DMS153 treated with DMSO at 0.1 percent for 48 hours (cell line): ENCODE results near the gene GPR183.

Experiments
- DNase-seq: peaks from one replicate; lab custom pipeline; 2025; ENCODE audit not compliant: unreplicated experiment; lab: John Stamatoyannopoulos, UW

Gene GPR183

DNA sequence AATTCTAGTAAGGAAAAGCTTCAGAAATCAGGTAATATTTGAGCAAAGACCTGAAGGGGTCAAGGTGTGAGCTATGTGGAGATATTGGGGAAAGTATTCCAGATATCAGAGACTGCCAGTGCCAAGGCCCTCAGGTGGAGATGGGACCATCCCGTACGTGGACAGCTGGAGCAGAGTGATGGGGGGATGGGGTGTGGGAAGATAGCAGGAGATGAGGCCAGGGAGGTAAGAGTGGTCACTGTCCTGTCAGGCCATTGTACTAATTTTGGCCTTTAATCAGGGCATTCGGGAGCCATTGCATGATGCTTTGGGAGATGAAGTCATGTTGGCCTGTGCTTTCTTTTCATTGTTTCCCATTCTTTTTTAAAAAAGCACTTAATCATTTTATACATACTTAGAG, 36.0 kb downstream of the GPR183 start:
- no peak for DNase-seq

DNA sequence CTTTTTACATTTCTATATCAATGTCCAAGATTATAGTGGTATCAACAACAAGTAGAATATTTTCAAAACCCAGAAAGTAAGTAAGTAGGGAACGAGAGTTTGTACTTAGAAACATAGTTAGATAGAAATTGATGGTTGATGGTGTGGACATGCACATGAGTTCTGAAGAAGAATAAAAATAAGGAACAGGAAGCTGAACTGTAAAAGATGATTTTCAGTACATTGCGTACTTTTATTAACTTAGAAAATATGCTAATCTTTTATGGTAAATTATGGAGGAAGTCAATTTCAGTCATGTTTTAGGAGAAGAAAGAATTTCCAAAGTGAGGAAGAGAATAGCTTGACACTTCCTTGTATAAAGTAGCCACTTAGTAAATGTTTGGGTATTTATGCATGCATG, 36.7 kb downstream of the GPR183 start:
- no peak for DNase-seq

DNA sequence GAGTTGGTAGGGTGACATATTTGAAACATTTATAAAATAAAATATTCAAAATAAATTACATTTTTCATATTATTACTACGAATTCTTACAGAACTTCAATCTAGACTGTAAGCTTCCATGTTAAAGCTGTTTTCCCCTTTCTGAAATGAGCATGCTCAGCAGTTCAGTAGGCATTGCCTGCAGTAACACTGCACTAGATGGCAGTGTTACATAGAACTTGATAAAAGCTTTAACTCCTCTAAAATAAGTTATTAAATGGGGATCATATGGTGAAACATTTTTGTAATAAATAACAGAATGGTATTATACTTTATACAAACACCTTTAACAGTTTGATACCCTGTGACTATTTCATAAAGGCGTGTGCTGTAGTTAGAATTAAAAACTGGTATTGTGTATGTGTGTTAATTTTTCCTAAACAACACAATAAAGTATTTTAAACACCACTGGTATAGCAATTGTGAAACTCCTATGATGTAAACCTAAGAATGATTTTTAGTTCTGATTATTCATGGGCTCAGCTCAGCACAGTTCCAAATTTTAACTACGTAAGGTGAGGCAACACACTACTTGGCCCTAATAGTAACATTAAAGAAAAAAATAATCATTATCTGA, 37.5 kb downstream of the GPR183 start:
- no peak for DNase-seq

DNA sequence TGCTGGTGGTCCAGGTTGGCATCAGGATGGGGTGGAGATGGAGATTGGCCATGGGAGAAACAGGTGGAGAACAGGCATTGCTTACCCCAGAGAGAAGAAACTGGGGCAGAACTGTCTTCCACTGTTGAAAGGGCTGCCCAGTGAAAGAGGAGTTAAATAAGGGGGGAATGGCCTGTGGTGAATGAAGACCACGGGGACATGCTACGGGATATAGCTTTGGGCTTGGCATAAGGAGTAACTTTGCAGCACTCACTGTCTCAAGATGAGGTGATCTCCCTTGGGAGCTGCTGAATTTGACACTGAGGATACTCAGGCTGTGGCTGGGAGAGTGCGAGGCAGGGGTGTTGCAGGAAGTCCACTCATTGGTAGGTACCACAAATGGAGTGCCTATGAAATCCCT, 38.4 kb downstream of the GPR183 start:
- no peak for DNase-seq

DNA sequence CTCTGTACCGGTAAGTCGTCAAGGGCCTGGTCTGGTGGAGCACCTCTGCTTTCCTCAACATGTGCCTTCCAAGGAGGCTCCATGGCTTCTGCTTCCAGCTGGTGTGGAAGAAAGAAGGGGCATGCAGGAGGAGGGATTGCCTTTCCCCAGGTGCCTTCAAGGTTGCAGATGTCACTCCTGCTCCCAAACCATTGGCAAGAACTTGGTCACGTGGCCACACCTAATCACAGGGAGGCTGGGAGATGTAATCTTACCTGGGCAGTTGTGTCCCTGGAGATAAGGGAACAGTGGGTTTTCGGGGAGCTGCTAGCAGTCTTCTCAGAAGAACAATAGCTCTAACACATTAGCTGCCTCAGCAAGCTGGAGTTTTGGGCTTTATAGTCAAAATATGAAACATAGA, 39.3 kb downstream of the GPR183 start:
- DNase-seq: no peak

DNA sequence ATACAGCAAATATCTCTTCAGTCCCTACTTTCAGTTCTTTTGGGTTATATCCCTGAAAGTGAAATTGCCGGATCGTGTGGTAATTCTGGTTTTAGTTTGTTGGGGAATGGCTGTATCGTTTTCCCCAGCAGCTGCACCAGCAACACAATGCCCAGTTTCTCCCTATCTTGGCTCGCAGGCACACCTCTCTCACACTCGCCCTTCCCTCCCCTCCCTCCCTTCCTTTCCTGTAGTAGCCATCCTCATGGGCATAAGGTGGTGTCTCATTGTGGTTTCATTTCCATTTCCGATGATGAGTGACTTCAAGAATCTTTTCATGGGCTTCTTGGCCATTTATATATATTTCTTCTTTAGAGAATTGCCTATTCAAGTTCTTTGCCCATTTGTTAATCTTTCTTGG, 40.4 kb downstream of the GPR183 start:
- DNase-seq: no peak

DNA sequence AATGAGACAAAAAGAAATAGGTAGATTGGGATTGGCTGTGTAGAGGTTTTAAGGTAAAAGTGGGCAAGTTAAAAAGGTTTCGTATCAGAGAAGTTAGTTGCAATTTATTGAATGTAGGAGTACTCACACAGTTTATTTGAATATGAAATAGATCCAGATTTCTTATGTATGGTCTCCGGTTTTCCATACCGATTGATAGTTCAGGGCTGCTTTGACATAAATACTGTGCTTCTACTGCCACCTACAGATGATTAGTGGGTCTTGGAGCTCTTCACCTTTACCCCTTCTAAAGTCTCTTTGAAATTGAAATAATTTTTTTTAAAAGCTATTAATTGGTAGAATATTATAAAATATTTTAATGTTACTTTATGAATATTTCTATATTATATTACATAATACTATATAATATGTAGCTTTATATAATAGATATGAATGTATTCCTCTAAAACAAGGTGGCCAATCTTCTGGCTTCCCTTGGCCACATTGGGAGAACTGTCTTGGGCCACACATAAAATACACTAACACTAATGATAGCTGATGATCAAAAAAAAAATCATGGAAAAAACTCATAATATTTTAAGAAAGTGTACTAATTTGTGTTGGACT, 41.3 kb downstream of the GPR183 start:
- DNase-seq: peak; percentile 7

DNA sequence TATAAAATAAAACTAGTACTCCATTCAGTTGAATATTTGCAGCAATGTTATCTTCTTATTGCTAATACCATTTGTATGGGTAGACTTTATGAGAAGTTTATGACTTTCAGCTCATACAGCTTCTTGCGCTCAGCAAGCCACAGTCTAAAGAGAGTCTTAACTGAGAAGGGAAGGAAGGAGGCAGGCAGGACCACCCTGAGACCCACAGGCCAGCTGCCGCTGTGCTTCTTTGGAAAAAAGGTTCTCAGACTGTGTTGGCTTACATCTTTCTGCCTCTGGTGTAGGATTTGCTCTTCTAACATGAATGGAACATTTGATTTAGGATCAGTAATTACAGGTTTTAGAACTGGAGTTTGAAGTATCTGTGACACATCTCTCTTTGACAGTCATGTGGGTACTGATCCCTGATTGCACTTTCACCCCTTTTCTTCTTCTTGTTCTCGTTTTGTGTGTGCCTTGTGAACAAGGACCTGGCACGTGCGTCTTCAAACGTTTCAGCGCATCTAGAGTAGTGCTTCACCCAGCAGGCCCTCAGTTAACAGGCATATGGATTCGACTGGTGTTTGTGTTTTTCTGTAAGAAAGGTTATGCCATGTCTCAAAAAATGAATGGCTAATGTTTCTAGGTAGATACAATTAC, 41.9 kb downstream of the GPR183 start:
- no peak for DNase-seq

DNA sequence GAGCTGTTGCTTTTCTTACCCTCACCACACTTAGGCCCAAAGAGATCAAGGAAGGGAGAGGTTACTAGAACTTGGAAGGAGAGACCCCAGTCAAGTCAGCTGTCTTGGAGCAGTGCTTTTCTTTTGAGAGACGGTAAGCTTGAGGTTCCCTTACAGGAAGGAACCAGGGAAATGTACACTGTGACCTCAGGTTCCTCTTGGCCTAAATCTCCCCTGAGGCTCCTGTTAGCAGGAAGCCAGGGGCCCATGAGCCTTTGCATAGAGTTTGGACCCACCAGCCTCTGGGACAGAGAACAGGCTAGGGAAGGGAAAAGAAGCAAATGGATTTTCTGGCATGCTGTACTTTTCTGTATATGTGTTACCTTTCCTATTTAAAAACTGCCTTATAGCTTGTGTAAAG, 43.1 kb downstream of the GPR183 start:
- no peak for DNase-seq

DNA sequence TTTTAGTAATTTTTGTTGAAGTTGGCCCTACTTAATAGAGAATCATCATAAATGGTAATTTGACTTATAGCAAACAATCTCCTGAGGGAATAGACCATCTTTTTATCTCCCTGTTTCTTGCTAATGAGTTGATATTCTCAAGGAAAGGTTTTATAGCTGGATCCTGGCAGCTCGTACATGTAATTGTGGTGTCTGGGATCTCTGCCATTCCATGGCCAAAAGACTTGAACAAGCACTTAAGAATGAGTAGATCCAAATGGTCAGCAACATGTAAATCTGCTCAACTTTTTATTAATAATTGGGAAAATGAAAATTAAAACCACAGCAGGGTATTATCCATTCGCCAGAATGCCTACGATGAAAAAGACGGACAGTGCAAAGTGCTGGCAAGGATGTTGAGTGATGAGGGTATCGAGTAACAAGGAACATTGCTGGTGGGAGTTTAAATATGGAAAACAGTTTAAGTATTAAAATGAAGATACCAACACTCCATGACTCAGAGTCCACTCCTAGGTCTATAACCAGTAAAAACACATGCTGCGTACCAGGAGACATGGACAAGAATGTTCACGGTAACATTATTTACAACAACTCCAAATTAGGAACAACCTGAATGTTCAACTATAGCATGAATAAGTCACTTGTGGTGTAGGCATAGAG, 43.9 kb downstream of the GPR183 start:
- no peak for DNase-seq

DNA sequence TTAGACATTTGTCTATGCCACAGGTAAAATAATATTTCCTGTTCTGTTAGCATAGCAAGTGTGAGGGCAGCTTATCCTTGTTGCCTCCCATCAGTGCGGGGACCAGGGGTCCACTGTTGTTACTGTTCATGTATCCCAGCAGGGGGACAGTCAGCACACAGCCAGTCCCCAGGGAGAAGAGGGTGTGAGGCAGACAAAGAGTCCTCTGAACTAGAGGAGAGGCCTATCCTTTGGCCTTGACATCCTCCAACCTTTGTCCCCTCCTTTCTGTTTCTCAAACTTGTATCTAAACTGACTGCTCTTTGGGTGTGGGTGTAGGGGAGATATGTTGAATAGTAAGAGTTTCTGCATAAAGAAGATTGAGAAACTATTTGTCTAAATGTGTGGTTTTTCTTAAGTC, 46.1 kb downstream of the GPR183 start:
- DNase-seq: no peak

DNA sequence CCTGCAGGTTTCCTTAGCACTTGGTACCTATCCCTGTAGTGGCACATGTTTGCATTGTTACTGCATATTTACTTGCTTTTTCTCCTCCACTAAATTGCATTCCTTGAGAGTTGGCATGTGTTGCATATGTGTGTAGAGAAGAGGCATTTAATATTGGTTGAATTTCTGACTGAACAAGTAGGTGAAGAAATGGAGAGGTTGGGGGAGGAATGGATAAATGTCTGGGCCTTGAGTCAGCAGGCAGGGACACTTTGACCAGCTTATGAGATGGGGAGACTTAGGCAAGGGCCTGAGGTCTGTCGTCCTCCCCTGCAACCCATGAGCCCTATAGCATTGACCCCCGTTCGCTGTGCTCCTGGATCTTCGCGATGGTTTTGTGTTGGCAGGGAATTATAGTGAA, 47.0 kb downstream of the GPR183 start:
- DNase-seq: no peak

DNA sequence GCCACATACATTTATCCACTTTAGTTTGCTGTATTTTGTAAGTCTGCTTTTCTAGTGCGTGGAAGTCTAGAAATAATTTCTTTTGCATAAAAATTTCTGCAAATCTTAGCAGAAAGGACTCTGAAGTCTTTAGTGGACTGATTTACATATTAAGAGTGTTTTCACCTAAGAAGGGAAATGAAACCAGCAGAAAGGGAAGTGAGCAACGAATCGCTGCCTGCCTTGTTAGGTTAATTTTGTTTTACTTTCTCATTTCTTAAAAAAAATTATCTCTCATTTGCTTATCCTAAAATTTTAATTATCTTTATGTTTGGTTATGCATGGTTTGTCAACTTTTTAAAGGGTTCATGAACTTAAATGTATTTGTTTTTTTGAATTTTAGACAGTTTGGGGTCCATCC, 48.3 kb downstream of the GPR183 start:
- no peak for DNase-seq

DNA sequence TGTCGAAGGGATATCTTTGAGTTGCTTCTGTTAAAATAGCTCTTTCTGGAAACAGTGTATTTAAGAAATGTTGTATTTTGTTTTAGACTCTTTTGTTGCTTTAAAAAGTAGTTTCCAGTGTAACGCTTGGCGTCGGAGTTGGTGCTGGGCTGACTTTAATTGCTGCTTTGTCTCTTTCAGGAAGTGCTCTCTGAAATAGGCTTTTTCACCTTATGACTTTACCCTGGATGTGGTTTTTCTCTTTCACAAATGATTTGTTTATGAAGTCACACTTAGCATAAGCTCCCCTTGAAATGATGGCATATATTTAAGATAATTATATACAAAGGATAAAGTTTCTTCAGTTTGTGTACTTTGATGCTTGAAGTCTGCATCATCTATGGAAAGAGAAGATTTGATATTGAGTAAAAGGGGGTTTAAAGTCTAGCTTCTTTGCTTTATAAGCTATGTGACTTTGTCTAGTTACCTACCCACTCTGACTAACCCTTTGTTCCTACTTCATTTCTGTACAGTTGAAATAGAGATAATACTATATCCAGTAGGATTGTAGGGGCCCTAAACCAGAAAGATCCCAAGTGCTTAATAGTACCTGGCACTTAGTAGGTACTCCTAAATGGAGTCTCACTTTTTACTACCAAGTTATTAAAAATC, 48.9 kb downstream of the GPR183 start, which contains the start of gene GPR18:
TSS of gene GPR18 (minus strand) at position 170 of the 651 bp plus-strand sequence. CDS start 2,507 bp downstream, outside the sequence.
- no peak for DNase-seq

DNA sequence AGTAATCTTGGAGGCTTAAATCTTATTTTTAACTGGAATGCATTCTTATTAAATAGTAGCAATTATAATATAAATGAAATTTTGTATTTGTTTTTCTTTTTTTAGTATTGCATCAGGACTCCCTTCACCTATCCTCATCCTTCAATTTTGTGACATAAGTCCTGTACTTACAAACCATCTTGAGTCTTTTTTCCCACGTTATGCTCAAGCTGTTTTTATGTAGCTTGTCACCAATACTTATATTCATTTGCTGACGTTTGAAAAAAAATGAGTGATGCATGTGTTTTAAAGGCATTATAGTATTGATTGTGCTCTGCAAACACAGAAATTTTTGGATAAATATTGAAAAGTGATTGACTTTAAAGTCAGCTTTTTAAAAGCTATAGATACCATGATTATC, 49.9 kb downstream of the GPR183 start:
- DNase-seq: no peak

DNA sequence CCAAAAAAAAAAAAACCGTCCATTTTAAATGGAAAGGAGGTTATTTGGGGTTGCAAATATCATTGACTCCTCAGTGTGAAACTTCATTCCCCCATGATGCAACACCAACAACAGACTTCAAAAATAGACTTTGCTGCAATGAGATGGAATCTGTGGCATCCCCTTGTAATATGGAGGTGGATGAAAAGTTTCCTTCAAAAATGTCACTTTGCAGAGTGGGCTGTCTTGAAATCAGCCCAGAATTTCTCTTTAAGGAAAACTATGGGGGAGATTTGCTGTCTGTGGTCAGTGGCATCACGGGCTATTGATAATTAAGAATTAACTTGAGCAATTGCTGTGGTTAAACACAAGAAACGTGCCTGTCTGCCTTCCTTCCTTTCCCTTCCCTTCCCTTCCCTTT, 50.5 kb downstream of the GPR183 start:
- no peak for DNase-seq

DNA sequence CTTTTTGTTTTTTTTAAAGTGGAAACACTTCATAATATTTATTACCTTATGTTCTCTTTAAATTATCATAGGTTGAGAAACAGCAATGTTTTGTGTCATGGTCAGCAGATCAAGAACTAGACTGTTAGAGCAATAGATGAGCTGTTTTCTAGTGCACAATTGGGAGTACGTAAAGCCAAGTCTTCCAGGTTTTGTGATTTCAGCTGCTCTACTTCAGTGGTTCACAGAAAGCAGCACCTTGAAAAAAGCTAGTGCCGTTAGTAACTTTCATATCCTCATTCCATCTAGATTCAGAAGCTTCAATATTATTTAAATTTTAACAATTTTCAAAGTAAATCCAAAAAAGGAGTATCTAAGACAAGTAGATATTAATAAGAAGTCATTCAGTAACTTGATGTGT, 50.9 kb downstream of the GPR183 start:
- no peak for DNase-seq

DNA sequence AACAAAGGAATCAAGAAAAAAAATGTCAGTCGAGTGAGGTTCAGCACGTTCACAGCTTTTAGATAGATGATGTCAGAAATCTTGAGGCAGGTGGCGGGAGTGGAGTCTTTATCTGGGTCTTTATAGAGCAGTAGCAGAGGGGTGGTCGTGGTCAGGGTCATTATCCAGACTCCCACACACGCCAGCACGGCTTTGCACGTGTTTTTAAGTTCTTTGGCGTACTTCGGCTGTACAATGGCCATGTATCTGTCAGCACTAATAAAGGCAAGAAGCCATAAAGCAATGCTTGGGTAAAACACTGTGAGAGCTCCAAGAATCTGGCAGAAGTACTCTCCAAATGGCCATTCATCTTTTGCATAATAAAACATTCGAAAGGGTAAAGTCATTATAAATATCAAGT, 51.9 kb downstream of the GPR183 start:
- DNase-seq: no peak

DNA sequence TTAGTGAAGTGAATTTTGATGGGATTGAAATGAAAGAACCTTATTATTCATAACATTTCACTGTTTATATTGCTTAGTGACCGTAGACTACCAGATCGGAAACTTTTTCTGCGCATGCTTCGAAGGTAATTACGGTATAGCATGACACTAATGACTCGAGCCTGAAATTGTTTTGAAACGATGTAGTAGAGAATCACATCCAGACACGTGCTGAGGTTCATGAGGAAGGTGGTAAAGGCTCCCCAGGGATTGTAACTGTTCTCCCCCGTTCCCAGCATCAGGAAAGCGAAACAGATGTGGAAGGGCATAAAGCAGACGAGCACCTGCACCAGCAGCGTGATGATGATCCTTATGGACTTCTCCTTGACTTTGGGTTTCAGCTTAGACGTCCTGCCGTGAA, 52.4 kb downstream of the GPR183 start:
- DNase-seq: no peak

DNA sequence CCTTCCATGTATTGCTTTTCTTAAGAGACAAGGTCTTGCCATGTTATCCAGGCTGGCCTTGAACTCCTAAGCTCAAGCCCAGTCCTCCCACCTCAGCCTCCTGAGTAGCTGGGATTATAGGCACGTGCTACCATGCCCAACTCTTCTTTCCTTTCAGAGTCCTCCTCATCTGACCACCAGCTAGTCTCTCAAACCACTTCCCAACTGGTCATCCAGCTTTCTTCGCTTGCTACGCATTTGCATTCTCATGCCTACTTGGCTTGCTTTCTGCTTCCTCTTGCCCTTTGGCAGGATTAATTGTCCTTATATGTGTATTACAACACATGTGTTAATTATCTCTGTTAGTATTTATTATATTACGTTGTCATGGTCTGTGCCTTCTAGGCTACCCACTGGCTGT, 55.3 kb downstream of the GPR183 start:
- DNase-seq: no peak

DNA sequence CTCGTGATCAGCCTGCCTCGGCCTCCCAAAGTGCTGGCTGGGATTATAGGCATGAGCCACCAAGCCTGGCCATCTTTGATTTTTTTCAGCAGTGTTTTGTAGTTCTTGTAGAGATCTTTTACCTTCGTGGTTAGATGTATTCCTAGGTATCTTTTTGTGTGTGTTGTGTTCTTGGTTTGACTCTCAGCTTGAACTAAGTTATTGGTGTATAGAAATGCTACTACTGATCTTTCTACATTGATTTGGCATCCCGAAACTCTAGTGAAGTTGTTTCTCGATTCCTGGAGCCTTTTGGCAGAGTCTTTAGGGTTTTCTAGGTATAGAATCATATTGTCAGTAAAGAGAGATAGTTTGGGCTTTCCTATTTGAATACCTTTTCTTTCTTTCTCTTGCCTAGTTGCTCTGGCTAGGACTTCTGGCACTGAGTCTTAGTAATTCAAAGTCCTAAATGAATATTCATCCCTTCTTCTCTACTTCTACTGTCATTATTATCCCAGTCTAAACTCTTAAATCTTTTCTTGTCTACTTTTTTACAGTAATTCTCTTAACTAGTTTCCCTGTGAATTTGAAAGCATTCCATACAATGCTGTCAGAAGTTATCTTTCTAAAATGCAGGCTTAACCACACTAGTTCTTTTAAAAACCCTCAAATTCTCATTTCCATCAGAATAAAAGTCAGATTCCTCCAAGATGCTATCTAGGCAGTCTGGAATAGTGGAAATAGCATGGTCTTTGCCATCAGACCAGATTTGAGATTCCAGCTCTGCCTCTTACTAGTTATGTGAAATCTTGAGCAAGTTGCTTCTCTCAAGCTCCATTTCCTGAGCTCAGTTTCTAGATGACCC, 56.0 kb downstream of the GPR183 start:
- no peak for DNase-seq
